SK-N-MC (cell line): ENCODE results near the gene KANK3.

ENCODE experiments used
- EZH2 ChIP-seq: fragments of 200-600 bp; sonication (generic); IDR thresholded peaks from one replicate; pipeline ENCODE4 v1.6.1; 2017; ENCODE audit warnings: antibody characterized with exemption
- FOXP2 ChIP-seq: optimal IDR thresholded peaks from 2 replicates; pipeline ENCODE3; 2011; ENCODE audit warnings: mild to moderate bottlenecking, moderate library complexity; ENCODE audit not compliant: insufficient read depth; ENCODE audit errors: extremely low read length, control extremely low read depth
- POLR2AphosphoS5 ChIP-seq: IDR thresholded peaks from 2 replicates; pipeline ENCODE4 v1.6.1; 2012; ENCODE audit warnings: mild to moderate bottlenecking, low read depth, low read length, borderline replicate concordance

- TF ChIP-seq POLR2AphosphoS5 (no peak), FOXP2 (no peak), EZH2 (no peak)
Measured at GRCh38 chr19:8304841-8305621, 38.0 kb downstream of the KANK3 start.
